Neural progenitor cell (in vitro differentiated cells): ENCODE data around the gene RGS18. TPM values are rescaled to one million over a fixed set of nuclear protein-coding genes. Genes with fewer than 3 reads are reported as not detected.
"Not testable (repeated sequence)": the region's sequence is repeated elsewhere in the genome, so short reads cannot be mapped to it uniquely, and the experiment has no call there.

Source experiments
- DNase-seq: peaks from one replicate; pipeline ENCODE4 v3.0.0-alpha.2; 2016; ENCODE audit warnings: low spot score
- H2AFZ ChIP-seq: fragments of 200-600 bp; sonication (generic); replicated peaks from 2 replicates; pipeline ENCODE4 v1.6.1; 2016; ENCODE audit warnings: antibody characterized with exemption
- H3F3A ChIP-seq: fragments of 200-600 bp; sonication (generic); 2 replicates; pipeline ENCODE4 v1.6.1; 2016; ENCODE audit warnings: antibody characterized with exemption, low read depth
- H3K27ac ChIP-seq: fragments of 200-600 bp; sonication (generic); 2 replicates; pipeline ENCODE4 v1.5.1; 2016; ENCODE audit warnings: mild to moderate bottlenecking
- H3K27me3 ChIP-seq: fragments of 200-600 bp; sonication (generic); 2 replicates; pipeline ENCODE4 v1.6.1; 2016; ENCODE audit warnings: mild to moderate bottlenecking, moderate library complexity
- H3K36me3 ChIP-seq: fragments of 200-600 bp; sonication (generic); 2 replicates; pipeline ENCODE4 v1.5.1; 2016
- H3K4me1 ChIP-seq: fragments of 200-600 bp; sonication (generic); 2 replicates; pipeline ENCODE4 v1.6.1; 2016; ENCODE audit warnings: mixed run types
- H3K4me2 ChIP-seq: fragments of 200-600 bp; sonication (generic); 2 replicates; pipeline ENCODE4 v1.6.1; 2016
- H3K4me3 ChIP-seq: fragments of 200-600 bp; sonication (generic); 2 replicates; pipeline ENCODE4 v1.5.1; 2016
- H3K79me2 ChIP-seq: fragments of 200-600 bp; sonication (generic); 2 replicates; pipeline ENCODE4 v1.6.1; 2016; ENCODE audit warnings: low read depth
- H3K9ac ChIP-seq: fragments of 200-600 bp; sonication (generic); 2 replicates; pipeline ENCODE4 v1.6.1; 2016
- H3K9me3 ChIP-seq: fragments of 200-600 bp; sonication (generic); 2 replicates; pipeline ENCODE4 v1.5.1; 2016; ENCODE audit warnings: low read depth
- H4K20me1 ChIP-seq: fragments of 200-600 bp; sonication (generic); 2 replicates; pipeline ENCODE4 v1.6.1; 2016; ENCODE audit warnings: low read depth
- H3K27ac Mint-ChIP-seq: 3 replicates; pipeline ENCODE4 v1.8.0; 2021; ENCODE audit warnings: mixed read lengths
- H3K27me3 Mint-ChIP-seq: 2 replicates; pipeline ENCODE4 v1.8.0; 2022; ENCODE audit warnings: low read depth, mild to moderate bottlenecking, inconsistent platforms, moderate library complexity, mixed read lengths; ENCODE audit not compliant: insufficient read depth
- H3K36me3 Mint-ChIP-seq: 3 replicates; pipeline ENCODE4 v1.8.0; 2021; ENCODE audit warnings: mixed read lengths
- H3K4me1 Mint-ChIP-seq: 3 replicates; pipeline ENCODE4 v1.8.0; 2021; ENCODE audit warnings: mixed read lengths
- H3K4me3 Mint-ChIP-seq: 3 replicates; pipeline ENCODE4 v1.8.0; 2021; ENCODE audit warnings: mild to moderate bottlenecking, moderate library complexity, mixed read lengths
- H3K9me3 Mint-ChIP-seq: 3 replicates; pipeline ENCODE4 v1.8.0; 2020; ENCODE audit warnings: mixed read lengths
- CTCF ChIP-seq: fragments of 200-600 bp; sonication (generic); IDR thresholded peaks from 2 replicates; pipeline ENCODE4 v1.5.1; 2017; ENCODE audit warnings: antibody characterized with exemption, mild to moderate bottlenecking
- EZH2 ChIP-seq: fragments of 200-600 bp; sonication (generic); IDR thresholded peaks from 2 replicates; pipeline ENCODE4 v1.6.1; 2017; ENCODE audit warnings: antibody characterized with exemption, mild to moderate bottlenecking, moderate library complexity
- EZH2phosphoT487 ChIP-seq: fragments of 200-600 bp; sonication (generic); IDR thresholded peaks from 2 replicates; pipeline ENCODE4 v1.6.1; 2017; ENCODE audit warnings: antibody characterized with exemption
- total RNA-seq: library from RNA; depleted of rRNA; stranded (reverse); fragments of >200 nt; gene quantifications from 2 replicates; pipeline ENCODE4 v1.2.3, GENCODE V29; 2015; ENCODE audit warnings: low replicate concordance

The RGS18 gene
- total RNA-seq, 1 donor from 2014 or later, result not detected

DNA sequence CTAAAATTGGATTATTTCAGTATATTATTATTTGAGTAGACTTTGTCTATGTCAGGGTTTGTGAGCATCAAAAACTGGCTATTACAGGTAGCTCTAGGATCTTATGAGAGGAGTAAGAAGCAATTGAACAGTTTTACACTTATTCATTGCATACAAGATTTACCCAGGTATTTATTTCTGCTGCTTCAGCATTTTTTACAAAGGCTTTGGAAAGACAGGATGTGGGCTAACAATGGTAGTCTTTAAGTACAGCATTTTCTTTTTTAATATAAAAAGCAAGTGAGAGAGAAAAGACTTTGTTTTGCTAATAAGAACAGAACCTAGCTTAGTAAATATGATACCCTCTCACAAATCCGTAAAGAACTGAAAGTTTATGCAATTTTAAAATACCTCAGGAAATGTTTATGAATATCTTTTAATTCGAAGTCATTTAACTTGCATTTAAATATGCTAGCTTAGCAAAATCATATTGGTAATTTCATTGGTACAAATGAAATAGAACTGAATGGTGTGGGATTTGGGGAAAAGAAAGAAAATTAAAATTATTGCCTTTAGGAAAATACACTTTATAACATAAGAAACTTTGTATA lies 32.1 kb upstream of the RGS18 start:
- Histone ChIP-seq H3K9me3 (no peaks in the 10 kb centered on the region), H3K27me3 (no peaks in the 10 kb centered on the region), H2AFZ (no peak overlapping the region), H3K4me3 (no peak overlapping the region), H4K20me1 (no peaks in the 10 kb centered on the region), H3K9ac (no peak overlapping the region), H3F3A (no peaks in the 10 kb centered on the region), H3K4me2 (no peak overlapping the region), H3K4me1 (no peaks in the 10 kb centered on the region), H3K36me3 (no peaks in the 10 kb centered on the region), H3K27ac (no peak overlapping the region), H3K79me2 (no peaks in the 10 kb centered on the region)
- TF ChIP-seq CTCF (no peak), EZH2phosphoT487 (no peak), EZH2 (no peak)
- Mint-ChIP-seq H3K36me3 (no peaks in the 10 kb centered on the region), H3K27me3 (no peaks in the 10 kb centered on the region), H3K9me3 (no peaks in the 10 kb centered on the region), H3K27ac (no peak overlapping the region), H3K4me3 (no peak overlapping the region), H3K4me1 (no peaks in the 10 kb centered on the region)
- DNase-seq, result no peak

DNA sequence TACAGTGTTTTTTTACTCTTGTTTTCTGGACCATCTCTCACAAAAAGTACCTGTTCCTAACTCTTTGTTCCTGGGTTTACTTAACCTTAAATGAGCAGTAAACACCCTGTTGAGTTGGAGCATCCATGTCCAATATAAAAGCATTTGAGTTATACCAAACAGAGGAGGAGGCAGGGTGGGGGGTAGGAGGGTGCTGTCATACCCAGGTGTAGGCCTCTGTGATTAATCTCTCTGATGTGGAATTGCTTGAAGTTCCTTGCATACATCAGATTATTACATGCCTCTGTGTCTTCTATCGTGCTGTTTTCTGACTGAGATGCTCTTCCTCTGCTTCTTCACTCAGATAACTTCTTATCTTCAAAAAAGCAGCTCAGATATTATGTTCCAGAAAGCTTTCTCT lies 28.1 kb upstream of the RGS18 start:
- Histone ChIP-seq H3K79me2 (no peaks in the 10 kb centered on the region), H3K36me3 (no peaks in the 10 kb centered on the region), H3K27ac (no peak overlapping the region), H3K4me3 (no peak overlapping the region), H3K4me1 (no peaks in the 10 kb centered on the region), H4K20me1 (no peaks in the 10 kb centered on the region), H3K9me3 (no peaks in the 10 kb centered on the region), H3F3A (no peaks in the 10 kb centered on the region), H3K4me2 (no peak overlapping the region), H3K27me3 (no peaks in the 10 kb centered on the region), H2AFZ (no peak overlapping the region), H3K9ac (no peak overlapping the region)
- Mint-ChIP-seq H3K4me3 (no peak overlapping the region), H3K36me3 (no peaks in the 10 kb centered on the region), H3K27me3 (no peaks in the 10 kb centered on the region), H3K9me3 (no peaks in the 10 kb centered on the region), H3K4me1 (no peaks in the 10 kb centered on the region), H3K27ac (no peak overlapping the region)
- no peak for DNase-seq
- TF ChIP-seq CTCF (no peak), EZH2phosphoT487 (no peak), EZH2 (no peak)

DNA sequence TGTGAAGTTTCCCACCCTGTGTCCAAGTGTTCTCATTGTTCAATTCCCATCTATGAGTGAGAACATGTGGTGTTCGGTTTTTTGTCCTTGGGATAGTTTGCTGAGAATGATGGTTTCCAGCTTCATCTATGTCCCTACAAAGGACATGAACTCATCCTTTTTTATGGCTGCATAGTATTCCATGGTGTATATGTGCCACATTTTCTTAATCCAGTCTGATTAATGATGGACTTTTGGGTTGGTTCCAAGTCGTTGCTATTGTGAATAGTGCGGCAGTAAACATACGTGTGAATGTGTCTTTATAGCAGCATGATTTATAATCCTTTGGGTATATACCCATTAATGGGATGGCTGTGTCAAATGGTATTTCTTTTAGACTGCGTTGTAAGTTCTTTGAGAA lies 27.4 kb upstream of the RGS18 start:
- not testable (repeated sequence) for H3K36me3 ChIP-seq, H3K27me3 Mint-ChIP-seq, H3K4me1 ChIP-seq, H3K27ac Mint-ChIP-seq, H3K9ac ChIP-seq, H3F3A ChIP-seq, DNase-seq, H3K4me3 ChIP-seq, H3K79me2 ChIP-seq, H3K27me3 ChIP-seq, H3K4me2 ChIP-seq, H3K4me1 Mint-ChIP-seq, H3K4me3 Mint-ChIP-seq, H3K27ac ChIP-seq, H3K9me3 ChIP-seq, H3K9me3 Mint-ChIP-seq, H2AFZ ChIP-seq, H4K20me1 ChIP-seq, H3K36me3 Mint-ChIP-seq

GRCh38 chr1:192131914-192132313 lies 26.3 kb upstream of the RGS18 start:
- no peak overlapping the region for H3K27ac Mint-ChIP-seq
- H3K36me3 Mint-ChIP-seq, result no peaks in the 10 kb centered on the region
- Histone ChIP-seq H3K9ac (no peak overlapping the region), H3K79me2 (no peaks in the 10 kb centered on the region), H4K20me1 (no peaks in the 10 kb centered on the region), H3F3A (no peaks in the 10 kb centered on the region), H3K27me3 (no peaks in the 10 kb centered on the region), H3K36me3 (no peaks in the 10 kb centered on the region), H3K4me2 (no peak overlapping the region), H3K4me1 (no peaks in the 10 kb centered on the region), H3K4me3 (no peak overlapping the region), H2AFZ (no peak overlapping the region), H3K9me3 (no peaks in the 10 kb centered on the region), H3K27ac (no peak overlapping the region)
- no peaks in the 10 kb centered on the region for H3K27me3 Mint-ChIP-seq
- H3K4me3 Mint-ChIP-seq, result no peak overlapping the region
- TF ChIP-seq EZH2phosphoT487 (no peak), CTCF (no peak), EZH2 (no peak)
- H3K9me3 Mint-ChIP-seq, result no peaks in the 10 kb centered on the region
- H3K4me1 Mint-ChIP-seq, result no peaks in the 10 kb centered on the region
- DNase-seq, result no peak
